Measurements from ENCODE around the gene EPN1. TPM values are rescaled to one million over a fixed set of nuclear protein-coding genes. Genes with fewer than 3 reads are reported as not detected.
A peak's percentile ranks its signal among the peaks of the same experiment; 100 is the strongest.

The EPN1 gene
- total RNA-seq, 4 donors from 2014 or later, result 44.8 to 165 (median 70.2) TPM

DNA sequence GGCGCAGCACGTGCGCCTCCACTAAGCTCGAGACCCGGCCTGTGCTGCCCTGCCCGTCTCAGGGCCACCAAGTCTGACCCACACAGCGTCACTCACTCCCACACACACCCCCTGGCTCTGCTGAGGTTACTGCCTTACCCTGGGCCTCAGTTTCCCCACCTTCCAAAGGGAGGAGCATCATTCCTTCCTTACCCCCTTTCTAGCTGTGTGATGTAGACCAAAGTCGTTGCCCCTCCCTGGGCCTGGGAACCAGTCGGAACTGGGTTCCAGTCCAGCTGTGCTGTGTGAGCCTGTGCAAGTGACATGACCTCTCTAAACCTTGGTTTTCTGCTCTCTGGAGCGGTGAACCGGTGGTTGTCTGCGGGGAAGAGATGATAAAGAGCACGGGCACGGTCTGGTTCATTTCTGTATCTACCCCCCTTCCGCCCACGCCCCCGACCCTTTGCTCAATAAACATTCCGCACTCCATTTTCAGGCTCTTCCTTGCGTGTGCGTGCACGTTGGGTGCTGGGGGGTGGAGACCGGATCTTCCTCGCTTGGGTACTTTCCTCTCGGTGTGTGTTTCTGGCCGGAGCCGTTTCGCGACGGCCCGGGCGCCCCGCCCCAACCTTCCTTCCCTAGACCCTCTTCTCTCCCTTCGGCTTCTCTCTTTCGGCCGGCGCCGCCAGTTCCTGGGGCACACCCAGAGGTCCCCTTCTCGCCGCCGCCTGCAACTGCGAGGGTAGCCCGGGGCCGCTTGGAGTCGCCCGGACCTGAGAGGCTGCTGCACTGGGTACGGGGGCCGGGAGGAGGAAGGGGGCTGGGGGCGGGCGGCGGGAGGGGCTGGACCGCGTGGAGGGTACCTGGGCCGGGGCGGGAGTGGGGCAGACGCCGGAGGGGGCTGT lies 31.8 kb upstream of the EPN1 start, which contains the start of gene ZNF581:
Gene ZNF581 (plus strand): TSS at position 647 of the 884 bp plus-strand sequence. CDS start 923 bp downstream, outside the sequence.
- no peaks in the 10 kb centered on the region for H3K27me3 ChIP-seq
- TF ChIP-seq POLR2A (IDR thresholded peaks at IDR 0.05), result peak in 1 of 2 donors; percentile 11
- TF ChIP-seq, protein P1, sequence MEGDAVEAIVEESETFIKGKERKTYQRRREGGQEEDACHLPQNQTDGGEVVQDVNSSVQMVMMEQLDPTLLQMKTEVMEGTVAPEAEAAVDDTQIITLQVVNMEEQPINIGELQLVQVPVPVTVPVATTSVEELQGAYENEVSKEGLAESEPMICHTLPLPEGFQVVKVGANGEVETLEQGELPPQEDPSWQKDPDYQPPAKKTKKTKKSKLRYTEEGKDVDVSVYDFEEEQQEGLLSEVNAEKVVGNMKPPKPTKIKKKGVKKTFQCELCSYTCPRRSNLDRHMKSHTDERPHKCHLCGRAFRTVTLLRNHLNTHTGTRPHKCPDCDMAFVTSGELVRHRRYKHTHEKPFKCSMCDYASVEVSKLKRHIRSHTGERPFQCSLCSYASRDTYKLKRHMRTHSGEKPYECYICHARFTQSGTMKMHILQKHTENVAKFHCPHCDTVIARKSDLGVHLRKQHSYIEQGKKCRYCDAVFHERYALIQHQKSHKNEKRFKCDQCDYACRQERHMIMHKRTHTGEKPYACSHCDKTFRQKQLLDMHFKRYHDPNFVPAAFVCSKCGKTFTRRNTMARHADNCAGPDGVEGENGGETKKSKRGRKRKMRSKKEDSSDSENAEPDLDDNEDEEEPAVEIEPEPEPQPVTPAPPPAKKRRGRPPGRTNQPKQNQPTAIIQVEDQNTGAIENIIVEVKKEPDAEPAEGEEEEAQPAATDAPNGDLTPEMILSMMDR (IDR thresholded peaks at IDR 0.05), result no peak
- peak; percentile 67 for TF ChIP-seq POLR2AphosphoS5 (IDR thresholded peaks at IDR 0.05)
- peak within 1 kb of the TSS; percentile 89 to 95 for H3K4me3 ChIP-seq
- peaks cover 0 to 19% of the 10 kb centered on the region in 2 donors for H3K36me3 ChIP-seq
- 0 to 2% methylated on average over 10 to 15 of the region's 56 CpGs for WGBS, 2 donors (ENCODE audit: low coverage in 1 of 2)
- peak within 1 kb of the TSS; percentile 70 to 96 (median 93) for H3K27ac ChIP-seq
- H3K4me1 ChIP-seq, result peaks cover 3 to 94% (median 50%) of the 10 kb centered on the region in 3 donors
- ATAC-seq, result peak; percentile 61
- H3K9me3 ChIP-seq, result no peaks in the 10 kb centered on the region

DNA sequence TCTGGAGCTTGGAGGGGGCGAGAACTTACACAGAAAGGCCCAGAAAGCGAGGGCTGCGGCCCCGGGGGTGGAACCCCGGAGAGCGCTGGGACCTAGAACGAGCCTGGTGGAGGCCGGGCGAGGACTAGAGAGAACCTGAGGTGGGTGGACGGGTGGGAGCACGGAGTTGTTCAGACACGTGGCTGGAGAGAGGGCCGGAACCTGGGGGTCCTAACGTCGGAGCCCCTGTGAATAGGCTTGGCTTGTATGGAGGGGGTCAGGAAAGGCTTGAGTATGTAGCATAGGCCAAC lies 31.2 kb upstream of the EPN1 start:
- 0% methylated on average over 11 of the region's 15 CpGs; no CpG with 5 or more reads in 1 of the 2 donors for WGBS, 2 donors (ENCODE audit: low coverage in 1 of 2)
- peak overlapping the region; percentile 70 to 96 (median 93) for H3K27ac ChIP-seq
- H3K9me3 ChIP-seq, result no peaks in the 10 kb centered on the region
- no peak for TF ChIP-seq POLR2A (IDR thresholded peaks at IDR 0.05)
- TF ChIP-seq, protein P1 (IDR thresholded peaks at IDR 0.05), result no peak
- TF ChIP-seq EP300 (IDR thresholded peaks at IDR 0.05), result no peak
- no peak for TF ChIP-seq POLR2AphosphoS5 (IDR thresholded peaks at IDR 0.05)
- ATAC-seq, result no peak
- H3K27me3 ChIP-seq, result no peaks in the 10 kb centered on the region
- peaks cover 3 to 94% (median 53%) of the 10 kb centered on the region in 3 donors for H3K4me1 ChIP-seq
- H3K4me3 ChIP-seq, result peak overlapping the region; percentile 89 to 95
- peaks cover 0 to 19% of the 10 kb centered on the region in 2 donors for H3K36me3 ChIP-seq

DNA sequence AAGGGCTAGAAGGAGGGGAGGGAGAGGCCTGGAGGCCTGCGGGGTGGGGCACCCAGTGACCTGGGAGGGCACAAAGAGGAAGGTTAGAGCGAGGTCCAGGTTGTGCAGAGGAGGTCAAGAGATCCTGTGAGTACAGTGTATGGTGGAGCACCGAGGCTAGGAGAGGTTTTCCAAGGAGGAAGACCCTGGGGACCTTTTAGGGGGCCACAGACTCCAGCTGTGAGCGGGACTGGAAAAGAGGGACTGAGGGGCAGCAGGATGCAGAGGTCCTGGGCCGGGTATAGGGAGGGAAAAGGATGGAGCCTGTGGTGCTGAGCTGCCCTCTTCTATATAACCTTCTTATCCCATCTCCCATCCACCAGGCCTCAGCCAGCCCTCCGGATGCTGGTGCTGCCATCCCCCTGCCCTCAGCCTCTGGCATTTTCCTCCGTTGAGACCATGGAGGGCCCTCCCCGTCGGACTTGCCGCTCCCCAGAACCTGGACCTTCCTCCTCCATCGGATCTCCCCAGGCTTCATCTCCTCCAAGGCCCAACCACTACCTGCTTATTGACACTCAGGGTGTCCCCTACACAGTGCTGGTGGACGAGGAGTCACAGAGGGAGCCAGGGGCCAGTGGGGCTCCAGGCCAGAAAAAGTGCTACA lies 30.7 kb upstream of the EPN1 start:
- H3K27me3 ChIP-seq, result no peaks in the 10 kb centered on the region
- no peaks in the 10 kb centered on the region for H3K9me3 ChIP-seq
- TF ChIP-seq POLR2A (IDR thresholded peaks at IDR 0.05), result no peak
- TF ChIP-seq EP300 (IDR thresholded peaks at IDR 0.05), result no peak
- TF ChIP-seq, protein P1 (IDR thresholded peaks at IDR 0.05), result no peak
- TF ChIP-seq POLR2AphosphoS5 (IDR thresholded peaks at IDR 0.05), result no peak
- peaks cover 3 to 94% (median 53%) of the 10 kb centered on the region in 3 donors for H3K4me1 ChIP-seq
- ATAC-seq, result no peak
- peak overlapping the region; percentile 89 to 95 for H3K4me3 ChIP-seq
- peak overlapping the region in 3 of 4 donors; percentile 90 to 96 (median 96) for H3K27ac ChIP-seq
- H3K36me3 ChIP-seq, result peaks cover 0 to 19% of the 10 kb centered on the region in 2 donors
- 0 to 21% methylated on average over 3 to 5 of the region's 12 CpGs for WGBS, 2 donors (ENCODE audit: low coverage in 1 of 2)

DNA sequence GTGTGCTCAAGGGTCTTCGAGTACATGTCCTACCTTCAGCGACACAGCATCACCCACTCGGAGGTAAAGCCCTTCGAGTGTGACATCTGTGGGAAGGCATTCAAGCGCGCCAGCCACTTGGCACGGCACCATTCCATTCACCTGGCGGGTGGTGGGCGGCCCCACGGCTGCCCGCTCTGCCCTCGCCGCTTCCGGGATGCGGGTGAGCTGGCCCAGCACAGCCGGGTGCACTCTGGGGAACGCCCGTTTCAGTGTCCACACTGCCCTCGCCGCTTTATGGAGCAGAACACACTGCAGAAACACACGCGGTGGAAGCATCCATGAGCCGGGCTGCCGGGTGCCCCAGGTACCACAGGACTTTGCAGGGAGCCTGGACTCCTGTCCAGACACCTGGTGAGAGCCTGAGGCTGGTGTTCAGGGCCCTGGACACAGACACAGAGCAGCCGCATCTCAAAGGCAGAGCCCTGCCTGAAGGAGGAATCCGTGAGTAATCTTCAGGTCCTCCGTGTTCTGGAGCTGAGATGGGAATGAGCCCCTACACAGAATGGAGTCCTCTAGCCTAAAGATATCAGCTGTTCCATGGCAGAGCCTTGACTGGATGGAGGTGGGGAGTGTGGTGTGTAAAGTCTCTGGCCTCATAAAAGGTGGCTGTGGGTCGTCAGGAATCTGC lies 30.0 kb upstream of the EPN1 start:
- Histone ChIP-seq H3K4me1 (peaks cover 3 to 94% (median 49%) of the 10 kb centered on the region in 3 donors), H3K27me3 (no peaks in the 10 kb centered on the region), H3K36me3 (peaks cover 0 to 19% of the 10 kb centered on the region in 2 donors), H3K4me3 (peak overlapping the region in 1 of 2 donors; percentile 95), H3K9me3 (no peaks in the 10 kb centered on the region), H3K27ac (no peak overlapping the region)
- no peak for ATAC-seq
- 60% methylated on average over 2 of the region's 28 CpGs; no CpG with 5 or more reads in 1 of the 2 donors for WGBS, 2 donors (ENCODE audit: low coverage in 1 of 2)
- TF ChIP-seq POLR2A (IDR thresholded peaks at IDR 0.05) (no peak), POLR2AphosphoS5 (IDR thresholded peaks at IDR 0.05) (no peak), EP300 (IDR thresholded peaks at IDR 0.05) (no peak)
- TF ChIP-seq, protein P1 (IDR thresholded peaks at IDR 0.05), result no peak
